ENCODE data around the gene PCDHA7.
"Not testable (repeated sequence)": the region's sequence is repeated elsewhere in the genome, so short reads cannot be mapped to it uniquely, and the experiment has no call there.

Gene PCDHA7

GRCh38 chr5:140862441-140863295, 28.6 kb downstream of the PCDHA7 start:
- DNase-seq: no peak

- no peak for DNase-seq
Observed at GRCh38 chr5:140868721-140869554, 34.9 kb downstream of the PCDHA7 start, which contains the start of gene PCDHA11. PCDHA11 (plus strand) TSS chr5:140868957; CDS start chr5:140869104, 147 bp downstream.

- no peak for DNase-seq
Observed at GRCh38 chr5:140869555-140869886, 35.5 kb downstream of the PCDHA7 start.

- no peak for DNase-seq
Observed at GRCh38 chr5:140870221-140871201, 36.4 kb downstream of the PCDHA7 start.

- no peak for DNase-seq
Observed at GRCh38 chr5:140875085-140876065, 41.3 kb downstream of the PCDHA7 start, which contains the start of gene PCDHA12. PCDHA12 (plus strand) TSS chr5:140875308; CDS start chr5:140875473, 165 bp downstream.

- not testable (repeated sequence) for DNase-seq
Observed at GRCh38 chr5:140876541-140877261, 42.6 kb downstream of the PCDHA7 start.

- no peak for DNase-seq
Observed at GRCh38 chr5:140877262-140877581, 43.2 kb downstream of the PCDHA7 start.

GRCh38 chr5:140881889-140882590, 48.0 kb downstream of the PCDHA7 start, which contains the start of gene PCDHA13:
PCDHA13 (plus strand) TSS chr5:140882124; CDS start chr5:140882269, 145 bp downstream.
- no peak for DNase-seq

- no peak for DNase-seq
Observed at GRCh38 chr5:140882591-140882899, 48.5 kb downstream of the PCDHA7 start.

- no peak for DNase-seq
Observed at GRCh38 chr5:140883373-140883772, 49.3 kb downstream of the PCDHA7 start.

GRCh38 chr5:140883927-140884697, 50.0 kb downstream of the PCDHA7 start:
- no peak for DNase-seq
